ENCODE data around the gene BAG1.

BAG1 gene

DNA sequence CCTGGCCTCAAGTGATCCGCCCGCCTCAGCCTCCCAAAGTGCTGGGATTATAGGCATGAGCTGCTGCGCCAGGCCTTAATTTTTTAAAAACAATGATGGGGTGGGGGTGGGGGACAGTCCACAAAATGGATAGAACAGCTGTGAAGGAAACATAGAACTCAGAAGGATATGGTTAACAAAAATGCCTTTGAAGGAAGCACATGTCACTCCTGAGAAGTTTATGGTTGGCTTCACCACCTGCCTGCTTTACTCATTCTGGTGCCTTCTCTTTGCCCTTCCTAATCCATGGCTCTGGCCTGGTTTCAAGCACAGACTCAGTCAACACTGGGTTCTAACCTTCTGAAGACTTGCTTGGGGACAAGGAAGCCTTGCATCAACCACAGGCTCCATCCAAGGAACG is 10.3 kb downstream of the BAG1 start:
- H3K4me1 ChIP-seq (ENCODE audit: control insufficient read depth, insufficient read depth, low read length), result no peaks in the 10 kb centered on the region
- peaks cover 37% of the 10 kb centered on the region for H3K36me3 ChIP-seq (ENCODE audit: control insufficient read depth, insufficient read depth, low read length)
- H3K4me3 ChIP-seq (ENCODE audit: low read depth, low read length), result no peak overlapping the region
- no peaks in the 10 kb centered on the region for H3K9me3 ChIP-seq (ENCODE audit: control insufficient read depth, insufficient read depth, low read length)
- H3K27me3 ChIP-seq (ENCODE audit: control insufficient read depth, insufficient read depth, low read length), result no peaks in the 10 kb centered on the region
- no peak overlapping the region for H3K9ac ChIP-seq (ENCODE audit: low read depth, low read length)

DNA sequence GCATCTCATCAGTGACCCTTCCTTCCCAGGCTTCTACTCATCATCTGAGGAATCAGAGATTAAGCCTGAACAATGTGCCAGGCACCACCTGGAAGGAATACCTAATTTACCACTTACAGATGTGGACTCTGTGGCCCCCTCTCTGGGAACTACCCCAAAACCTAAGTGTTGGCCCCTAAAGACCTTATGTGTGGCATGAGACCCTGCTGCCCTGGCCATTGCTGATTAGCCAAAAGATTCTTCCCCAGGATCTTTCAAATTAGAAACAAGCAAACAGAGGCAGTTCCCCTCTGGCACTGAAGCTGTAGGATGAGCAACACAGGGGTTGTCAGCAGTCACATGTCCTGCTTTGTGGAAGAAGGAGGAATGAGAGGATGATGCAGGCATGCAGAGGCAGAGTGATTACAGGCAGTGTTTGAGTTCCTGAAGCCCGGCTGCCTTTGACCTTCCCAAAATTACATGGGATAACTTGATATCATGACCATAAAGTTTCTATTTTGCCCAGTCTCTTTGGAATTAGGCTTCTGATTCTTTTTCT is 14.0 kb downstream of the BAG1 start:
- Histone ChIP-seq H3K36me3 (ENCODE audit: control insufficient read depth, insufficient read depth, low read length) (peaks cover 23% of the 10 kb centered on the region), H3K9ac (ENCODE audit: low read depth, low read length) (no peak overlapping the region), H3K4me1 (ENCODE audit: control insufficient read depth, insufficient read depth, low read length) (no peaks in the 10 kb centered on the region)

DNA sequence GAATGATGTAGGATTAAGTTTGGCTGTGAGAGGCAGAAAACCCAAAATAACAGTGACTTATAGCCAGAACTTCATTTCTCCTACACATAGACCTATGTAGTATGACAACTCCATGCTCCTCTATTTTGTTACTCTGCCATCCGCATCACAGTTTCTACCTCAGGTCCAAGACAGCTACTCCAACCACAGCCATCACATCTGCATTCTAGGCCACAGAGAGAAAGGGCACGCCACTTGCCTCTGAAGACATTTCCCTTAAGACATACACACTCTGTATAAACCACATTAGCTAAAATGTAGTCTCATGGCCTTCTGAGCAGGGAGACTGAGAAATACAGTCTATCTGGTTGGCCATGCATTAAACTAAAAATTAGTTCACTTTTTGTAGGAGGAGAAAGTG is 14.5 kb downstream of the BAG1 start:
- no peak overlapping the region for H3K4me3 ChIP-seq (ENCODE audit: low read depth, low read length)
- H3K9me3 ChIP-seq (ENCODE audit: control insufficient read depth, insufficient read depth, low read length), result no peaks in the 10 kb centered on the region
- no peak overlapping the region for H3K9ac ChIP-seq (ENCODE audit: low read depth, low read length)
- no peaks in the 10 kb centered on the region for H3K27me3 ChIP-seq (ENCODE audit: control insufficient read depth, insufficient read depth, low read length)
- H3K4me1 ChIP-seq (ENCODE audit: control insufficient read depth, insufficient read depth, low read length), result no peaks in the 10 kb centered on the region
- H3K36me3 ChIP-seq (ENCODE audit: control insufficient read depth, insufficient read depth, low read length), result peaks cover 18% of the 10 kb centered on the region

More for the DNA sequence above, 14.0 kb downstream of the BAG1 start:
- Histone ChIP-seq H3K27me3 (ENCODE audit: control insufficient read depth, insufficient read depth, low read length) (no peaks in the 10 kb centered on the region), H3K4me3 (ENCODE audit: low read depth, low read length) (no peak overlapping the region), H3K9me3 (ENCODE audit: control insufficient read depth, insufficient read depth, low read length) (no peaks in the 10 kb centered on the region)

DNA sequence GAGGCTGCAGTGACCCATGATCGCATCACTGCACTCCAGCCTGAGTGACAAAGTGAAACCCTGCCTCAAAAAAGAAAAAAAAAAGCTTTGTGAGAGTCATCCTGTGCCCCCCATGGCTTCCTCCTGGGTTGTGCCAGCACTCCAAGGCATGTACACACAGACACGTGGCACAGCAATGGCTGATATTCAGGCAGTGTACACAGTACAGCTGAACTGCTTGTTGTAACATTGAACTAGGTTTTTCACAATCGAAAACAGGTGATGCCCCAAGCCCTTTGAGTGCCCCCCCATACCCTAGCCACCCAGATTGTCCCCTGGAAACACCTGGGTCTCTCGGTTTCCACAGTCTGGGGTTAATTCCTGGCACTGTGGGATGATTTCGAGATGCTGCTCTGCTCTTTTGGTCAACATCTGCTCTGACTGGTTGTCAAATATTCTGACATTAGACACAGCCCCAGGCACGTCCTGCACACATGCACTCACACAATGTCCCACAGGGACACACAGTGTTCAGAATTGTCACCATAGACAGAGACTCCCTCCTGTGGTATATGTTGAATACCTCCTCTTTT is 15.3 kb downstream of the BAG1 start:
- no peaks in the 10 kb centered on the region for H3K27me3 ChIP-seq (ENCODE audit: control insufficient read depth, insufficient read depth, low read length)
- no peak overlapping the region for H3K9ac ChIP-seq (ENCODE audit: low read depth, low read length)
- no peaks in the 10 kb centered on the region for H3K4me1 ChIP-seq (ENCODE audit: control insufficient read depth, insufficient read depth, low read length)
- H3K36me3 ChIP-seq (ENCODE audit: control insufficient read depth, insufficient read depth, low read length), result peaks cover 11% of the 10 kb centered on the region
- H3K9me3 ChIP-seq (ENCODE audit: control insufficient read depth, insufficient read depth, low read length), result no peaks in the 10 kb centered on the region
- no peak overlapping the region for H3K4me3 ChIP-seq (ENCODE audit: low read depth, low read length)

DNA sequence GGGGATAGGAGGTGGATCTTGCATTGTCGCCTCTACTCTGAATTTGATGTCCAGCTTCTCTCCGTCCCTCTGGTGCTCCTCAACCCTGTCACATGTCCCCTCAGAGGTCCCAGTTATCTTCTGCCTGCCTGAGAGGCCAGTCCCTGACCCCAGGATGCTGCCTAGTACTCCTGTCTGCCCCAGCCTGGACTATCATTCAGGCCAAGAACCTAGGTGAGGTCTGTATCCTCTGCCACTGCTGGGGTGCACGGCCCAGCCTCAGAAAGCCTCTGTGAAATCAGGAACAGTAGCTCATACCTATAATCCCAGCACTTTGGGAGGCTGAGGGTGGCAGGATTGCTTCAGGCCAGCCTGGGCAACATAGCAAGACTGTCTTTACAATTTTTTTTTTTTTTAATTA is 15.9 kb downstream of the BAG1 start:
- H3K4me1 ChIP-seq (ENCODE audit: control insufficient read depth, insufficient read depth, low read length), result no peaks in the 10 kb centered on the region
- H3K9me3 ChIP-seq (ENCODE audit: control insufficient read depth, insufficient read depth, low read length), result no peaks in the 10 kb centered on the region
- no peak overlapping the region for H3K4me3 ChIP-seq (ENCODE audit: low read depth, low read length)
- no peaks in the 10 kb centered on the region for H3K27me3 ChIP-seq (ENCODE audit: control insufficient read depth, insufficient read depth, low read length)
- peaks cover 9% of the 10 kb centered on the region for H3K36me3 ChIP-seq (ENCODE audit: control insufficient read depth, insufficient read depth, low read length)
- no peak overlapping the region for H3K9ac ChIP-seq (ENCODE audit: low read depth, low read length)

DNA sequence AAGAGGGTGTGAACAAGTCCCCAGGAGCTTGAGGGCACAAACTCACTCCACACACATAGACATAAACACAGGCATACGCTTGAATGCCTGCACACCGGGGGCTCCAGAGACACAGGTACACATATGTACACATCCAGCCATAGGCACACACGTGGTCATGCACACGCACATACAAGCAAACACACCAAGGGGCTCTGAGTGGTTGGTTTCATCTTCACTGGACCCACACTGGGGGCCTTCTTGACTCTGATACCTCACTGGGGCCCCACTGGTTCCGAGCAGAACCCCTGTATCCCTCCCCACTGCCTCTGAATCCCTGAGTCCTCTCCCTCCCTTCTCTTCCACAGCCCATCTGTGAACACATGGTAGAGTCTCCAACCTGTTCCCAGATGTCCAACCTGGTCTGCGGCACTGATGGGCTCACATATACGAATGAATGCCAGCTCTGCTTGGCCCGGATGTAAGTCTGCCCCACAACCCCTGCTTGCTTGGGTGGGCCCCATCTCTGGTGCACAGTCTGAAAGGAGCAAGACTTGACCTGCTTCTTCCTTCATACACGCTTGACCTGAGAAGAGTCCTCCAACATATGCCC is 18.1 kb downstream of the BAG1 start:
- Histone ChIP-seq H3K9ac (ENCODE audit: low read depth, low read length) (no peak overlapping the region), H3K9me3 (ENCODE audit: control insufficient read depth, insufficient read depth, low read length) (no peaks in the 10 kb centered on the region), H3K4me1 (ENCODE audit: control insufficient read depth, insufficient read depth, low read length) (no peaks in the 10 kb centered on the region), H3K27me3 (ENCODE audit: control insufficient read depth, insufficient read depth, low read length) (no peaks in the 10 kb centered on the region), H3K4me3 (ENCODE audit: low read depth, low read length) (no peak overlapping the region), H3K36me3 (ENCODE audit: control insufficient read depth, insufficient read depth, low read length) (peaks cover 5% of the 10 kb centered on the region)

DNA sequence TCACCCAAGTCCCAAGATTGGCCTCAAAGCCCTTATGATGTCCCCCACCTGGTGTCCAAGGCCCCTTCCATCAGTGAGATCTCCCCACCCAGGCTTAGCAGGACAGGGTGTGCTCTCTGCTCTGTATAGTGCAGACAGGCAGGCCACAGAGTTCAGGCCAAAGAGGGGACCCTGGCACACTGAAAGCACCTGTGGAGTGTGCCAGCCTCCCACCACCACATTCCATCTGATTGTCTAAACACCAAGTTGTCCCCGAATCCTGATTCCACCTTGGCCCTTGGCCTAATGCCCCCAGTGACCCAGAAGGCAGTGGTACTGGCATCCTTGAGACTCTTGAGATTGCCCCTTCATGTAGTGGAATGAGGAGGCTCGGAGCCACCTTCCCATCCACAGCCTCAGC is 19.2 kb downstream of the BAG1 start:
- Histone ChIP-seq H3K36me3 (ENCODE audit: control insufficient read depth, insufficient read depth, low read length) (peaks cover 5% of the 10 kb centered on the region), H3K4me1 (ENCODE audit: control insufficient read depth, insufficient read depth, low read length) (no peaks in the 10 kb centered on the region), H3K27me3 (ENCODE audit: control insufficient read depth, insufficient read depth, low read length) (no peaks in the 10 kb centered on the region), H3K4me3 (ENCODE audit: low read depth, low read length) (no peak overlapping the region), H3K9ac (ENCODE audit: low read depth, low read length) (no peak overlapping the region), H3K9me3 (ENCODE audit: control insufficient read depth, insufficient read depth, low read length) (no peaks in the 10 kb centered on the region)

DNA sequence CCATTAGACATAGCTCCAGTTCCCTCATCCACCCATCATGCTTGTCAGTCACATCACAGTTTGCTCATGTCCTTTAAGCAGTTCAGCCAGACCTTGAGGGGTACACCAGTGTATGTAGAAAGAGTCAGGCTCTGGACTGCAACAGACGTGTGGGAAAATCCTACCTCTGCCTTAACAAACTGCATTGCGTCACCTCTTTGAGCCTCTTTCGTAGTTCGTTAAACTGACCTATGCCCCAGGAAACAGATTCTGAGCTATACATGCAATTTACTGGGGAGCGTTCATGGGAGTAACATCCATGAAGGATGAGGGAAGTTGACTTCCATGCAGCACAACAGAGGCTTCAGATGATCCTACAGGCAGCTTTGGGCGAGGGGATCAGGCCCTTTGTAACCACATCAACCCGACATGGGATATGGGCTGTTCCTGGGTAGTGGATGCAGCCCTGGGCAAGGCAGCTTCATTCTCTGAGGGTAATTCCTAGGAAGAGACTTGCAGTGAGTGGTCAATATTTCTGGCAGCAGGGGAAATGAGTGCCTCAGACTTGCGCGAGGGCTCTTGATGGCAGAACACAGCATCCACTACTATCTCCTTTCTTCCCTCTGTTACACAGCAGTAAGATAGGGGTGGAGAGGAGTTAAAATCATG is 20.2 kb downstream of the BAG1 start:
- no peaks in the 10 kb centered on the region for H3K27me3 ChIP-seq (ENCODE audit: control insufficient read depth, insufficient read depth, low read length)
- no peak overlapping the region for H3K4me3 ChIP-seq (ENCODE audit: low read depth, low read length)
- no peaks in the 10 kb centered on the region for H3K9me3 ChIP-seq (ENCODE audit: control insufficient read depth, insufficient read depth, low read length)
- no peaks in the 10 kb centered on the region for H3K4me1 ChIP-seq (ENCODE audit: control insufficient read depth, insufficient read depth, low read length)
- no peak overlapping the region for H3K9ac ChIP-seq (ENCODE audit: low read depth, low read length)
- H3K36me3 ChIP-seq (ENCODE audit: control insufficient read depth, insufficient read depth, low read length), result peaks cover 5% of the 10 kb centered on the region

DNA sequence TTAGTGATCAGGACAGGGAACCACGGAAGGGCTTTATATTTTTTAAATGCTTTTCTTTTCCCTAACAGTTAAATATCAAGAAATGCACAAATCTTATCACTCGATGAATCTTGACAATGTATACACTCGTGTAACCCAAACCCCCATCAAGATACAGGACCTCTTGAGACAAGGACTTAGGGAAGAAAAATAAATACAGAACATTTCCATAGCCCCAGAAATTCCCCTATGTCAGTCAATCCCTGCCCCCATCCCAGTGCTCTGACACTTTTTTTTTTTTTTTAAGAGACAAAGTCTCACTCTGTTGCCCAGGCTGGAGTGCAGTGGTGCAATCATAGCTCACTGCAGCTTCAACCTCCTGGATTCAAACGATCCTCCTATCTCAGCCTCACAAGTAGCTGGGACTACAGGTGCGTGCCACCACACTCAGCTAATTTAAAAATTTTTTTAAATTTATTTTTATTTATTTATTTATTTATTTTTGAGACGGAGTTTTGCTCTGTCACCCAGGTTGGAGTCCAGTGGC is 21.8 kb downstream of the BAG1 start:
- no peak overlapping the region for H3K4me3 ChIP-seq (ENCODE audit: low read depth, low read length)
- H3K4me1 ChIP-seq (ENCODE audit: control insufficient read depth, insufficient read depth, low read length), result no peaks in the 10 kb centered on the region
- H3K9ac ChIP-seq (ENCODE audit: low read depth, low read length), result no peak overlapping the region
- H3K36me3 ChIP-seq (ENCODE audit: control insufficient read depth, insufficient read depth, low read length), result no peaks in the 10 kb centered on the region
- H3K27me3 ChIP-seq (ENCODE audit: control insufficient read depth, insufficient read depth, low read length), result no peaks in the 10 kb centered on the region
- no peaks in the 10 kb centered on the region for H3K9me3 ChIP-seq (ENCODE audit: control insufficient read depth, insufficient read depth, low read length)

DNA sequence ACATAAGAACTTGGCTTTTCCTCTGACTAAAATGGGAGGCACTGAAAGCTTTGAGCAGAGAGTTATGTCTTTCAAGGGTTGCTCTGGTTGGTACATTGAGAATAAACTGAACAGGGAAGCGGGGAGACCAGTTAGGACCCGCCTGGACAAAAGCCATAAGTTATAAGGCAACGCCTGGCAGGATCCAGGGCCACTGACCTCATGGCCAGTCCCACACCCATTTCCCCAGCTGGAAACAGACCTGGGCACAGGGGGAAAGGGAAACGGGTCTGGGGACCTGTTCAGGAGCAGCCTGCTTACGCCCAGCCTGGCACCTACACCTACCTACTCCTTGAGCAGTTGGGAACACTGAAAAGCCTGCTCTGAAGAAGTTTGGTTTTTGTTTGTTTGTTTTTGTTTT is 23.2 kb downstream of the BAG1 start:
- H3K36me3 ChIP-seq (ENCODE audit: control insufficient read depth, insufficient read depth, low read length), result no peaks in the 10 kb centered on the region
- no peaks in the 10 kb centered on the region for H3K9me3 ChIP-seq (ENCODE audit: control insufficient read depth, insufficient read depth, low read length)
- H3K4me3 ChIP-seq (ENCODE audit: low read depth, low read length), result no peak overlapping the region
- H3K4me1 ChIP-seq (ENCODE audit: control insufficient read depth, insufficient read depth, low read length), result no peaks in the 10 kb centered on the region
- no peaks in the 10 kb centered on the region for H3K27me3 ChIP-seq (ENCODE audit: control insufficient read depth, insufficient read depth, low read length)
- no peak overlapping the region for H3K9ac ChIP-seq (ENCODE audit: low read depth, low read length)

DNA sequence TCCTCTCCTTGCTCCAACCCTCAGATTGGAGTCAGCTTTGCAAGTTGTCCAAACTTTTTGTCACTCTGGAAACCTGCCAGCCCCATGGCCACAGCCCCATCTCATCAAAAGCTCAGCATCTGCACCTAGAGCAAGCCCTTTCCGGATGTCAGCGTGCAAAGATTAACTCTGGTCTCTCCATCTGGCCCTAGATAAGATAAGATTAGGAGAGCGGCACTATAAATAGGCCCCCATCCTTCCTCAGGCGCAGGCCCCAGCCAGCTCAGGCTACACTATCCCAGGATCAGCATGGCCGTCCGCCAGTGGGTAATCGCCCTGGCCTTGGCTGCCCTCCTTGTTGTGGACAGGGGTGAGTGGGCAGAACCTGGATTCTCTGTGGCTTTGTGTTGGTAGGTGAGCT is 24.6 kb downstream of the BAG1 start, which contains the start of gene SPINK4:
Gene SPINK4, plus strand, starts transcription at position 247 of the 400 bp plus-strand sequence. Its CDS starts 42 bp downstream, at position 289.
- H3K27me3 ChIP-seq (ENCODE audit: control insufficient read depth, insufficient read depth, low read length), result peaks cover 3% of the 10 kb centered on the region
- H3K36me3 ChIP-seq (ENCODE audit: control insufficient read depth, insufficient read depth, low read length), result no peaks in the 10 kb centered on the region
- no peaks in the 10 kb centered on the region for H3K4me1 ChIP-seq (ENCODE audit: control insufficient read depth, insufficient read depth, low read length)
- H3K9me3 ChIP-seq (ENCODE audit: control insufficient read depth, insufficient read depth, low read length), result no peaks in the 10 kb centered on the region
- no peak within 1 kb of the TSS for H3K4me3 ChIP-seq (ENCODE audit: low read depth, low read length)
- no peak within 1 kb of the TSS for H3K9ac ChIP-seq (ENCODE audit: low read depth, low read length)

DNA sequence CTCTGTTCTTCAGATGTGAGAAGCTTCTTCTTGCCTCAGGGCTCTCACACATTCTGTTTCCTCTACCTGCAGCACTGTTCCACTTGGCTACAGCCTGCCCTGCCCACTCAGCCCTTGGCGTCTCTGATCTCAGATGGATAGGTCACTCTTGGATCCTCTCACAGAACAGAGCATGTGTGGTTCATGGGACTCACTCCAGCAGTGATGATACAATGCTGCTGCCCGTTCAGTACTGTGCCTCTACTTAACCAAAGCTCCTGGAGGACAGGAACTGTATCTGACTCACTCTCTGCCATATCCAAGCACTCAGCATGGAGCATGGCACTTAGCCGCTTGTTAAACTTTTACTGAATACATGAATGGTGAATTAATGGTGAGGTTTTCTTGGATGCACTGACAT is 27.9 kb downstream of the BAG1 start:
- Histone ChIP-seq H3K36me3 (ENCODE audit: control insufficient read depth, insufficient read depth, low read length) (no peaks in the 10 kb centered on the region), H3K27me3 (ENCODE audit: control insufficient read depth, insufficient read depth, low read length) (peaks cover 3% of the 10 kb centered on the region), H3K4me1 (ENCODE audit: control insufficient read depth, insufficient read depth, low read length) (no peaks in the 10 kb centered on the region), H3K9ac (ENCODE audit: low read depth, low read length) (no peak overlapping the region), H3K9me3 (ENCODE audit: control insufficient read depth, insufficient read depth, low read length) (no peaks in the 10 kb centered on the region), H3K4me3 (ENCODE audit: low read depth, low read length) (no peak overlapping the region)
